H9 (cell line): ENCODE results near the gene IPO11. TPM values are rescaled to one million over a fixed set of nuclear protein-coding genes. Genes with fewer than 3 reads are reported as not detected.

Experiments used
- DNase-seq: peaks from one replicate; pipeline ENCODE4 v3.0.0-alpha.2; 2017
- H2AFZ ChIP-seq: one replicate; pipeline ENCODE4 v1.6.1; 2013; ENCODE audit warnings: mild to moderate bottlenecking, low read length, control low read depth, moderate library complexity
- H2AK5ac ChIP-seq: 2 replicates; pipeline ENCODE4 v1.6.1; 2013; ENCODE audit warnings: low read length, control low read depth, mixed read lengths; ENCODE audit not compliant: insufficient read length
- H2BK120ac ChIP-seq: one replicate; pipeline ENCODE4 v1.6.1; 2013; ENCODE audit warnings: low read depth, mild to moderate bottlenecking, low read length, control low read depth, inconsistent platforms; ENCODE audit not compliant: poor library complexity, severe bottlenecking
- H2BK12ac ChIP-seq: 2 replicates; pipeline ENCODE4 v1.6.1; 2013; ENCODE audit warnings: low read length, control low read depth, mixed read lengths, low read depth; ENCODE audit not compliant: insufficient read length
- H2BK15ac ChIP-seq: 2 replicates; pipeline ENCODE4 v1.6.1; 2013; ENCODE audit warnings: low read depth, low read length, control low read depth
- H2BK20ac ChIP-seq: one replicate; pipeline ENCODE4 v1.6.1; 2013; ENCODE audit warnings: low read depth, mild to moderate bottlenecking, low read length, control low read depth, inconsistent platforms; ENCODE audit not compliant: poor library complexity, severe bottlenecking
- H2BK5ac ChIP-seq: 2 replicates; pipeline ENCODE4 v1.6.1; 2013; ENCODE audit warnings: low read length, control low read depth, mixed read lengths; ENCODE audit not compliant: insufficient read length
- H3K14ac ChIP-seq: 2 replicates; pipeline ENCODE4 v1.6.1; 2013; ENCODE audit warnings: low read length, control low read depth; ENCODE audit not compliant: insufficient read depth
- H3K18ac ChIP-seq: 2 replicates; pipeline ENCODE4 v1.6.1; 2013; ENCODE audit warnings: low read depth, mild to moderate bottlenecking, mixed read lengths, low read length, control low read depth; ENCODE audit not compliant: insufficient read length
- H3K23ac ChIP-seq: 2 replicates; pipeline ENCODE4 v1.6.1; 2013; ENCODE audit warnings: low read length, control low read depth, mixed read lengths, low read depth; ENCODE audit not compliant: insufficient read length
- H3K23me2 ChIP-seq: 2 replicates; pipeline ENCODE4 v1.6.1; 2013; ENCODE audit warnings: low read depth, mild to moderate bottlenecking, mixed read lengths, low read length, control low read depth; ENCODE audit not compliant: insufficient read length, poor library complexity, severe bottlenecking
- H3K27ac ChIP-seq: 2 replicates; pipeline ENCODE4 v1.5.1; 2013; ENCODE audit warnings: low read length, control low read depth, mixed read lengths, low read depth; ENCODE audit not compliant: insufficient read length
- H3K27me3 ChIP-seq: 2 replicates; pipeline ENCODE4 v1.6.1; 2013; ENCODE audit warnings: low read length, control low read depth, inconsistent platforms; ENCODE audit not compliant: insufficient read depth
- H3K4ac ChIP-seq: 2 replicates; pipeline ENCODE4 v1.6.1; 2013; ENCODE audit warnings: low read depth, mild to moderate bottlenecking, control low read depth, inconsistent platforms, low read length, moderate library complexity
- H3K4me1 ChIP-seq: 2 replicates; pipeline ENCODE4 v1.6.1; 2013; ENCODE audit warnings: low read length, control low read depth, inconsistent platforms; ENCODE audit not compliant: insufficient read depth
- H3K4me2 ChIP-seq: 2 replicates; pipeline ENCODE4 v1.6.1; 2013; ENCODE audit warnings: low read length, control low read depth, mixed read lengths; ENCODE audit not compliant: insufficient read length, insufficient read depth
- H3K56ac ChIP-seq: 2 replicates; pipeline ENCODE4 v1.6.1; 2013; ENCODE audit warnings: low read depth, mild to moderate bottlenecking, mixed read lengths, low read length, control low read depth; ENCODE audit not compliant: insufficient read length
- H3K79me1 ChIP-seq: 2 replicates; pipeline ENCODE4 v1.6.1; 2013; ENCODE audit warnings: low read depth, mild to moderate bottlenecking, moderate library complexity, low read length, control low read depth, inconsistent platforms; ENCODE audit not compliant: insufficient read depth, poor library complexity, severe bottlenecking
- H3K79me2 ChIP-seq: 2 replicates; pipeline ENCODE4 v1.6.1; 2013; ENCODE audit warnings: low read length, control low read depth, inconsistent platforms; ENCODE audit not compliant: insufficient read depth
- H3K9ac ChIP-seq: 2 replicates; pipeline ENCODE4 v1.6.1; 2013; ENCODE audit warnings: low read length, control low read depth, mixed read lengths; ENCODE audit not compliant: insufficient read length; ENCODE audit errors: extremely low read depth
- H3K9me3 ChIP-seq: one replicate; pipeline ENCODE4 v1.6.1; 2013; ENCODE audit warnings: low read depth, low read length, inconsistent platforms; ENCODE audit not compliant: control insufficient read depth
- H3T11ph ChIP-seq: one replicate; pipeline ENCODE4 v1.6.1; 2013; ENCODE audit warnings: mild to moderate bottlenecking, low read length, control low read depth, inconsistent platforms
- H4K20me1 ChIP-seq: one replicate; pipeline ENCODE4 v1.6.1; 2013; ENCODE audit not compliant: control insufficient read depth, insufficient read length, insufficient read depth
- H4K5ac ChIP-seq: 2 replicates; pipeline ENCODE4 v1.6.1; 2013; ENCODE audit warnings: low read depth, mild to moderate bottlenecking, mixed read lengths, low read length, control low read depth; ENCODE audit not compliant: insufficient read length
- H4K8ac ChIP-seq: replicated peaks from 2 replicates; pipeline ENCODE4 v1.6.1; 2013; ENCODE audit warnings: low read length, control low read depth, mixed read lengths, low read depth; ENCODE audit not compliant: insufficient read length
- H4K91ac ChIP-seq: 2 replicates; pipeline ENCODE4 v1.6.1; 2013; ENCODE audit warnings: low read depth, mild to moderate bottlenecking, moderate library complexity, mixed read lengths, low read length, control low read depth; ENCODE audit not compliant: insufficient read length
- H3K27ac Mint-ChIP-seq, 3 experiments: 2 replicates in 2 of 3; 3 replicates in 1 of 3; pipeline ENCODE4 v1.8.0; 2020 to 2021; ENCODE audit warnings: mixed read lengths in 3 of 3, mild to moderate bottlenecking in 1 of 3, moderate library complexity in 1 of 3
- H3K27me3 Mint-ChIP-seq: 2 replicates; pipeline ENCODE4 v1.8.0; 2021; ENCODE audit warnings: low read depth, mild to moderate bottlenecking, moderate library complexity, mixed read lengths
- H3K36me3 Mint-ChIP-seq, 3 experiments: 2 replicates in 2 of 3; 3 replicates in 1 of 3; pipeline ENCODE4 v1.8.0; 2020 to 2021; ENCODE audit warnings: low read depth in 3 of 3, mixed read lengths in 3 of 3; ENCODE audit not compliant: insufficient read depth in 1 of 3
- H3K4me1 Mint-ChIP-seq, 2 experiments: 2 replicates each; pipeline ENCODE4 v1.8.0; 2020; ENCODE audit warnings: mixed read lengths in 2 of 2
- H3K4me3 Mint-ChIP-seq, 2 experiments: 2 replicates in 1 of 2; 3 replicates in 1 of 2; pipeline ENCODE4 v1.8.0; 2020 to 2021; ENCODE audit warnings: mild to moderate bottlenecking in 2 of 2, mixed read lengths in 2 of 2, moderate library complexity in 1 of 2
- H3K9me3 Mint-ChIP-seq, 2 experiments: 2 replicates in 1 of 2; 3 replicates in 1 of 2; pipeline ENCODE4 v1.8.0; 2020; ENCODE audit warnings: mild to moderate bottlenecking in 2 of 2, mixed read lengths in 2 of 2, moderate library complexity in 1 of 2
- CTCF ChIP-seq: fragments of 200-600 bp; sonication (generic); conservative IDR thresholded peaks from 3 replicates; pipeline ENCODE4 v1.8.0; 2021; ENCODE audit warnings: antibody characterized with exemption, mild to moderate bottlenecking
- WGBS: extraction: QIAGEN DNeasy Blood & Tissue Kit; methylation state at CpG from one replicate; pipeline ENCODE4 v1.1.7; 2013; ENCODE audit warnings: missing lambda C conversion rate, low lambda C conversion rate, mixed read lengths; ENCODE audit not compliant: insufficient read length; ENCODE audit errors: extremely low coverage; 5-methylcytosine and 5-hydroxymethylcytosine counted together
- total RNA-seq: library from RNA; stranded (reverse); gene quantifications from 2 replicates; pipeline ENCODE4 v1.2.1, GENCODE V29; 2021

Gene IPO11
- total RNA-seq, 1 experiment from 2014 or later, result 63.0 TPM

GRCh38 chr5:62575066-62575465 lies 162.5 kb downstream of the IPO11 start:
- Histone ChIP-seq H2BK20ac (no peak overlapping the region), H3K9me3 (no peaks in the 10 kb centered on the region), H3K9ac (no peak overlapping the region), H3K4ac (no peak overlapping the region), H3K27ac (no peak overlapping the region), H4K8ac (no peak overlapping the region), H3K14ac (no peak overlapping the region), H2AFZ (no peak overlapping the region), H2BK12ac (no peak overlapping the region), H3K23me2 (no peaks in the 10 kb centered on the region), H3T11ph (no peak overlapping the region), H2AK5ac (no peak overlapping the region), H2BK15ac (no peak overlapping the region), H3K79me2 (no peaks in the 10 kb centered on the region), H3K4me2 (no peak overlapping the region), H3K23ac (no peak overlapping the region), H4K5ac (no peak overlapping the region), H3K79me1 (no peaks in the 10 kb centered on the region), H2BK120ac (no peak overlapping the region), H3K27me3 (no peaks in the 10 kb centered on the region), H3K4me1 (no peaks in the 10 kb centered on the region), H4K20me1 (no peaks in the 10 kb centered on the region), H4K91ac (no peak overlapping the region), H3K18ac (no peak overlapping the region), H2BK5ac (no peak overlapping the region), H3K56ac (no peak overlapping the region)
- DNase-seq, result no peak
- Mint-ChIP-seq H3K36me3 (no peaks in the 10 kb centered on the region; a peak in 1 of 7 replicates), H3K27me3 (no peaks in the 10 kb centered on the region), H3K4me3 (no peak overlapping the region; a peak in 1 of 5 replicates), H3K9me3 (no peaks in the 10 kb centered on the region), H3K4me1 (peaks cover 2 to 3% of the 10 kb centered on the region in 2 experiments; a peak in 2 of 4 replicates), H3K27ac (no peak overlapping the region)
- no CpG with 5 or more reads among the region's 2 CpGs for WGBS
- no peak for TF ChIP-seq CTCF
